HEK293 (cell line): ENCODE results near the gene MBD4.
A peak's percentile ranks its signal among the peaks of the same experiment; 100 is the strongest.

Source experiments
- CTCF ChIA-PET: fragments of 350-600 bp; formaldehyde crosslinking; extraction: SDS; loops from one replicate; lab custom pipeline; 2021; ENCODE audit warnings: antibody characterized with exemption; lab: Yijun Ruan, JAX
- POLR2A ChIA-PET: fragments of 300-600 bp; formaldehyde crosslinking; extraction: SDS; loops from one replicate; lab custom pipeline; 2020; ENCODE audit warnings: antibody characterized with exemption, inconsistent platforms; lab: Yijun Ruan, JAX
- H3K27ac ChIP-seq: fragments of 200-500 bp; sonication (Bioruptor generic); 2 replicates; pipeline ENCODE4 v1.5.1; 2014; ENCODE audit warnings: low read depth, low read length, control low read depth, inconsistent platforms; ENCODE audit errors: extremely low read depth
- H3K36me3 ChIP-seq, 2 experiments: fragments of 200-500 bp in 1 of 2; sonication (Bioruptor generic) in 1 of 2; 1 replicate in 1 of 2; 2 replicates in 1 of 2; pipeline ENCODE4 v1.5.1; 2014 to 2017; ENCODE audit warnings: inconsistent platforms in 2 of 2, low read length in 2 of 2; ENCODE audit not compliant: control insufficient read depth in 2 of 2, insufficient read depth in 1 of 2
- H3K4me1 ChIP-seq: fragments of 200-500 bp; sonication (Bioruptor generic); 2 replicates; pipeline ENCODE4 v1.5.1; 2014; ENCODE audit warnings: mild to moderate bottlenecking, low read length, inconsistent platforms; ENCODE audit not compliant: control insufficient read depth, insufficient read depth
- H3K4me3 ChIP-seq: 2 replicates; pipeline ENCODE4 v1.5.1; 2011; ENCODE audit warnings: low read depth, mild to moderate bottlenecking, control low read depth, low read length, moderate library complexity
- H3K9me3 ChIP-seq: fragments of 200-500 bp; sonication (Bioruptor generic); 2 replicates; pipeline ENCODE4 v1.5.1; 2014; ENCODE audit warnings: low read depth, low read length, inconsistent platforms; ENCODE audit not compliant: control insufficient read depth, insufficient read depth
- HOXC10 ChIP-seq: sonication (generic); formaldehyde crosslinking; IDR thresholded peaks from 2 replicates; pipeline ENCODE4 v1.8.1; 2023; ENCODE audit warnings: mild to moderate bottlenecking, missing genetic modification reagents
- TRIM28 ChIP-seq: IDR thresholded peaks from 2 replicates; pipeline ENCODE4 v1.6.1; 2011; ENCODE audit warnings: low read length, control low read depth, borderline replicate concordance
- YY1 ChIP-seq: fragments of 450-650 bp; formaldehyde crosslinking; IDR thresholded peaks from 2 replicates; pipeline ENCODE4 v1.5.1; 2018; ENCODE audit warnings: missing biosample characterization, missing genetic modification characterization
- ZBTB20 ChIP-seq: fragments of 450-650 bp; formaldehyde crosslinking; IDR thresholded peaks from 2 replicates; pipeline ENCODE4 v1.5.1; 2016; ENCODE audit warnings: missing biosample characterization, missing genetic modification characterization
- ZFP3 ChIP-seq: fragments of 450-650 bp; formaldehyde crosslinking; IDR thresholded peaks from 2 replicates; pipeline ENCODE4 v1.5.1; 2016; ENCODE audit warnings: low read depth, missing biosample characterization, missing genetic modification characterization
- ZFP69B ChIP-seq: fragments of 450-650 bp; formaldehyde crosslinking; IDR thresholded peaks from 2 replicates; pipeline ENCODE4 v1.5.1; 2016; ENCODE audit warnings: missing biosample characterization, missing genetic modification characterization
- ZNF626 ChIP-seq: fragments of 450-650 bp; sonication (Bioruptor Pico); formaldehyde crosslinking; IDR thresholded peaks from 2 replicates; pipeline ENCODE4 v1.5.1; 2018; ENCODE audit warnings: missing biosample characterization, missing genetic modification characterization, inconsistent platforms
- ZNF658 ChIP-seq: fragments of 450-650 bp; formaldehyde crosslinking; IDR thresholded peaks from 2 replicates; pipeline ENCODE4; 2016; ENCODE audit warnings: missing biosample characterization, missing genetic modification characterization
- ZNF707 ChIP-seq: fragments of 450-650 bp; formaldehyde crosslinking; IDR thresholded peaks from 2 replicates; pipeline ENCODE4 v1.5.1; 2016; ENCODE audit warnings: missing biosample characterization, missing genetic modification characterization
- ZSCAN23 ChIP-seq: fragments of 450-650 bp; formaldehyde crosslinking; IDR thresholded peaks from 2 replicates; pipeline ENCODE4 v1.5.1; 2016; ENCODE audit warnings: missing biosample characterization, missing genetic modification characterization
- ZSCAN30 ChIP-seq: fragments of 450-650 bp; IDR thresholded peaks from 2 replicates; pipeline ENCODE4 v1.5.1; 2018; ENCODE audit warnings: missing biosample characterization, mild to moderate bottlenecking, missing genetic modification characterization, moderate library complexity
- TF ChIP-seq, protein P1 (sequence below): fragments of 450-650 bp; formaldehyde crosslinking; IDR thresholded peaks from 2 replicates; pipeline ENCODE4 v1.5.1; 2016; ENCODE audit warnings: missing biosample characterization, missing genetic modification characterization
- TF ChIP-seq, protein P2 (sequence below): fragments of 450-650 bp; IDR thresholded peaks from 2 replicates; pipeline ENCODE4 v1.5.1; 2018; ENCODE audit warnings: missing biosample characterization, missing genetic modification characterization
- TF ChIP-seq, protein P3 (sequence below): fragments of 450-650 bp; formaldehyde crosslinking; IDR thresholded peaks from 2 replicates; pipeline ENCODE4 v1.5.1; 2016; ENCODE audit warnings: missing biosample characterization, missing genetic modification characterization

MBD4 gene

DNA sequence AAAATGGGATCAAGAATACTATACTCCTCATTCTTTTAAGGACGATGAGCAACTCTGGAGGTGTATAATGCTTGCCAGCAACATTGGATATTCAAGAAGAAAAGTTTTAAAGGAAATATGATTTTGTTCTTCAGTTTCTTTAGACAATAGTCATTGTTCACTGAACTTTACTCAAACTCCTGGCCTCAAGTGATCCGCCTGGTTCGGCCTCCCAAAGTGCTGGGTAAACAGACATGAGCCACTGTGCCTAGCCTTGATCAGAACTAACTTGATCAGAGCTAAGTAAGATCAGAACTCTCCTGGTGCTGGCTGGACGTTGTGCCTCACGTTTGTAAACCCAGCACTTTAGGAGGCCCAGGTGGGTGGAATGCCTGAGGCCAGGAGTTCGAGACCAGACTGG, 23.9 kb downstream of the MBD4 start:
- Histone ChIP-seq H3K9me3 (no peaks in the 10 kb centered on the region), H3K27ac (no peak overlapping the region), H3K36me3 (no peaks in the 10 kb centered on the region), H3K4me1 (no peaks in the 10 kb centered on the region; the same call in 1 of the 2 replicates), H3K4me3 (no peak overlapping the region)
- CTCF ChIA-PET, result interaction anchor here (0.7 to 0.8 kb wide), 2 partner anchors 16 kb away, joined by 3 read pairs; no protein-coding TSS in a partner anchor
- no peak for TF ChIP-seq HOXC10 (CRISPR knock-in tag)
- no peak for TF ChIP-seq ZNF626 (tag by site-specific recombination)
- TF ChIP-seq ZSCAN30 (tag by site-specific recombination), result no peak
- no peak for TF ChIP-seq ZNF658 (tag by site-specific recombination)
- no peak for TF ChIP-seq ZFP69B (tag by site-specific recombination)
- TF ChIP-seq ZFP3 (tag by site-specific recombination), result no peak
- TF ChIP-seq YY1, result no peak
- TF ChIP-seq ZSCAN23 (tag by site-specific recombination), result no peak
- TF ChIP-seq, protein P1, sequence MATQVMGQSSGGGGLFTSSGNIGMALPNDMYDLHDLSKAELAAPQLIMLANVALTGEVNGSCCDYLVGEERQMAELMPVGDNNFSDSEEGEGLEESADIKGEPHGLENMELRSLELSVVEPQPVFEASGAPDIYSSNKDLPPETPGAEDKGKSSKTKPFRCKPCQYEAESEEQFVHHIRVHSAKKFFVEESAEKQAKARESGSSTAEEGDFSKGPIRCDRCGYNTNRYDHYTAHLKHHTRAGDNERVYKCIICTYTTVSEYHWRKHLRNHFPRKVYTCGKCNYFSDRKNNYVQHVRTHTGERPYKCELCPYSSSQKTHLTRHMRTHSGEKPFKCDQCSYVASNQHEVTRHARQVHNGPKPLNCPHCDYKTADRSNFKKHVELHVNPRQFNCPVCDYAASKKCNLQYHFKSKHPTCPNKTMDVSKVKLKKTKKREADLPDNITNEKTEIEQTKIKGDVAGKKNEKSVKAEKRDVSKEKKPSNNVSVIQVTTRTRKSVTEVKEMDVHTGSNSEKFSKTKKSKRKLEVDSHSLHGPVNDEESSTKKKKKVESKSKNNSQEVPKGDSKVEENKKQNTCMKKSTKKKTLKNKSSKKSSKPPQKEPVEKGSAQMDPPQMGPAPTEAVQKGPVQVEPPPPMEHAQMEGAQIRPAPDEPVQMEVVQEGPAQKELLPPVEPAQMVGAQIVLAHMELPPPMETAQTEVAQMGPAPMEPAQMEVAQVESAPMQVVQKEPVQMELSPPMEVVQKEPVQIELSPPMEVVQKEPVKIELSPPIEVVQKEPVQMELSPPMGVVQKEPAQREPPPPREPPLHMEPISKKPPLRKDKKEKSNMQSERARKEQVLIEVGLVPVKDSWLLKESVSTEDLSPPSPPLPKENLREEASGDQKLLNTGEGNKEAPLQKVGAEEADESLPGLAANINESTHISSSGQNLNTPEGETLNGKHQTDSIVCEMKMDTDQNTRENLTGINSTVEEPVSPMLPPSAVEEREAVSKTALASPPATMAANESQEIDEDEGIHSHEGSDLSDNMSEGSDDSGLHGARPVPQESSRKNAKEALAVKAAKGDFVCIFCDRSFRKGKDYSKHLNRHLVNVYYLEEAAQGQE, result no peak
- TF ChIP-seq, protein P2, sequence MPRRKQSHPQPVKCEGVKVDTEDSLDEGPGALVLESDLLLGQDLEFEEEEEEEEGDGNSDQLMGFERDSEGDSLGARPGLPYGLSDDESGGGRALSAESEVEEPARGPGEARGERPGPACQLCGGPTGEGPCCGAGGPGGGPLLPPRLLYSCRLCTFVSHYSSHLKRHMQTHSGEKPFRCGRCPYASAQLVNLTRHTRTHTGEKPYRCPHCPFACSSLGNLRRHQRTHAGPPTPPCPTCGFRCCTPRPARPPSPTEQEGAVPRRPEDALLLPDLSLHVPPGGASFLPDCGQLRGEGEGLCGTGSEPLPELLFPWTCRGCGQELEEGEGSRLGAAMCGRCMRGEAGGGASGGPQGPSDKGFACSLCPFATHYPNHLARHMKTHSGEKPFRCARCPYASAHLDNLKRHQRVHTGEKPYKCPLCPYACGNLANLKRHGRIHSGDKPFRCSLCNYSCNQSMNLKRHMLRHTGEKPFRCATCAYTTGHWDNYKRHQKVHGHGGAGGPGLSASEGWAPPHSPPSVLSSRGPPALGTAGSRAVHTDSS (tag by site-specific recombination), result no peak
- TF ChIP-seq, protein P3, sequence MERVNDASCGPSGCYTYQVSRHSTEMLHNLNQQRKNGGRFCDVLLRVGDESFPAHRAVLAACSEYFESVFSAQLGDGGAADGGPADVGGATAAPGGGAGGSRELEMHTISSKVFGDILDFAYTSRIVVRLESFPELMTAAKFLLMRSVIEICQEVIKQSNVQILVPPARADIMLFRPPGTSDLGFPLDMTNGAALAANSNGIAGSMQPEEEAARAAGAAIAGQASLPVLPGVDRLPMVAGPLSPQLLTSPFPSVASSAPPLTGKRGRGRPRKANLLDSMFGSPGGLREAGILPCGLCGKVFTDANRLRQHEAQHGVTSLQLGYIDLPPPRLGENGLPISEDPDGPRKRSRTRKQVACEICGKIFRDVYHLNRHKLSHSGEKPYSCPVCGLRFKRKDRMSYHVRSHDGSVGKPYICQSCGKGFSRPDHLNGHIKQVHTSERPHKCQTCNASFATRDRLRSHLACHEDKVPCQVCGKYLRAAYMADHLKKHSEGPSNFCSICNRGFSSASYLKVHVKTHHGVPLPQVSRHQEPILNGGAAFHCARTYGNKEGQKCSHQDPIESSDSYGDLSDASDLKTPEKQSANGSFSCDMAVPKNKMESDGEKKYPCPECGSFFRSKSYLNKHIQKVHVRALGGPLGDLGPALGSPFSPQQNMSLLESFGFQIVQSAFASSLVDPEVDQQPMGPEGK (tag by site-specific recombination), result no peak
- no peak for TF ChIP-seq ZBTB20 (tag by site-specific recombination)
- TF ChIP-seq ZNF707, result no peak
- POLR2A ChIA-PET, result no interaction called here

DNA sequence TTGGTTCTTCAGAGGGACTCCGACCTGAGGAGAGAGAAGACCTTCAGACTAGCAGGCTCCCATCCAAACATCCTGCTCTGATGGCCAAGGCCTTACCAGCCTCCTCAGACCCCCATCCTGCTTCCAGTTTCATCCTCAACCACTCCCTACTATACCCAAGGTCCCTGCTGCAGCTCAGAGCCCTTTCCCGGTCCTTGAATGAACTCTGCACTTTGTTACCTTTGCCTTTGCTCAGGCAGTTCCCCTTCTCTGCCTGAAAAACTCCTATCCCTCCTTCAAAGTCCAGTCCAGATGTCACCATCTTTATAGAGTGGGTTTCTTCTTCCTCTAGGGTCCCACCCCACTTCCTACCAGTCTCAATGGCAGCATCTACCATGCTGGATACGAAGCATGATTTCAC, 24.4 kb downstream of the MBD4 start:
- Histone ChIP-seq H3K9me3 (no peaks in the 10 kb centered on the region), H3K4me3 (no peak overlapping the region), H3K27ac (no peak overlapping the region), H3K36me3 (no peaks in the 10 kb centered on the region), H3K4me1 (no peaks in the 10 kb centered on the region; the same call in 1 of the 2 replicates)
- ChIA-PET POLR2A (no interaction called here), CTCF (interaction anchor here (0.8 kb wide), 1 partner anchor 16 kb away, joined by 3 read pairs; no protein-coding TSS in a partner anchor)
- TF ChIP-seq ZFP3 (tag by site-specific recombination) (peak; percentile 43; the same call in 1 of the 2 replicates), TRIM28 (no peak)
